ENCODE data around the gene ZNHIT1. TPM values are rescaled to one million over a fixed set of nuclear protein-coding genes. Genes with fewer than 3 reads are reported as not detected.

The ZNHIT1 gene
- total and polyA plus RNA-seq, 11 donors: 47.0 to 156 (median 61.0) TPM

- Histone ChIP-seq H3K9me3 (no peaks in the 10 kb centered on the region), H3K36me3 (no peaks in the 10 kb centered on the region), H3K4me3 (no peak overlapping the region), H3K27me3 (peaks cover 0 to 37% (median 4%) of the 10 kb centered on the region in 9 donors), H3K27ac (no peak overlapping the region), H3K4me1 (no peaks in the 10 kb centered on the region)
- no peak for TF ChIP-seq POLR2A (IDR thresholded peaks at IDR 0.05)
- no peak for TF ChIP-seq CTCF (IDR thresholded peaks at IDR 0.05)
- ATAC-seq: no peak
- intact Hi-C loops (cut with DNase I): no loop called here
- no peak for DNase-seq
- WGBS, 4 donors: 80 to 86% (median 83%) methylated on average over 4 of the region's 4 CpGs
Observed at GRCh38 chr7:101186844-101187428, 31.0 kb upstream of the ZNHIT1 start.

GRCh38 chr7:101189109-101189508 is 28.9 kb upstream of the ZNHIT1 start:
- no peak overlapping the region for H3K4me3 ChIP-seq
- H3K9me3 ChIP-seq: no peaks in the 10 kb centered on the region
- WGBS, 4 donors: 75 to 80% (median 77%) methylated on average over 8 of the region's 8 CpGs
- H3K27ac ChIP-seq: no peak overlapping the region
- H3K4me1 ChIP-seq: no peaks in the 10 kb centered on the region
- peaks cover 0 to 22% (median 4%) of the 10 kb centered on the region in 9 donors for H3K27me3 ChIP-seq
- intact Hi-C loops (cut with DNase I): no loop called here
- ATAC-seq: no peak
- DNase-seq: no peak
- no peaks in the 10 kb centered on the region for H3K36me3 ChIP-seq
- TF ChIP-seq POLR2A (IDR thresholded peaks at IDR 0.05) (no peak), CTCF (IDR thresholded peaks at IDR 0.05) (no peak)

- no peaks in the 10 kb centered on the region for H3K9me3 ChIP-seq
- no peaks in the 10 kb centered on the region for H3K36me3 ChIP-seq
- TF ChIP-seq POLR2A (IDR thresholded peaks at IDR 0.05) (no peak), CTCF (IDR thresholded peaks at IDR 0.05) (no peak)
- H3K27ac ChIP-seq: no peak overlapping the region
- WGBS, 4 donors: 80 to 86% (median 83%) methylated on average over 17 of the region's 17 CpGs
- no peak overlapping the region for H3K4me3 ChIP-seq
- no peaks in the 10 kb centered on the region for H3K4me1 ChIP-seq
- no peak for DNase-seq
- ATAC-seq: no peak
- intact Hi-C loops (cut with DNase I): loop anchor here in 3 of 10 donors (10.0 kb wide), 1 partner anchor 51 kb away; no protein-coding TSS in a partner anchor
- H3K27me3 ChIP-seq: peaks cover 0 to 67% (median 13%) of the 10 kb centered on the region in 9 donors
Observed at GRCh38 chr7:101195884-101196283, 22.1 kb upstream of the ZNHIT1 start.

- H3K4me1 ChIP-seq: peaks cover 0 to 9% (median 8%) of the 10 kb centered on the region in 12 donors
- H3K4me3 ChIP-seq: no peak overlapping the region
- no peak overlapping the region for H3K27ac ChIP-seq
- 60 to 68% (median 63%) methylated on average over 16 to 21 of the region's 21 CpGs for WGBS, 4 donors
- H3K27me3 ChIP-seq: peaks cover 16 to 88% (median 34%) of the 10 kb centered on the region in 9 donors
- no peak for TF ChIP-seq POLR2A (IDR thresholded peaks at IDR 0.05)
- TF ChIP-seq CTCF (IDR thresholded peaks at IDR 0.05): no peak
- H3K36me3 ChIP-seq: no peaks in the 10 kb centered on the region
- ATAC-seq (no peak), DNase-seq (no peak)
- H3K9me3 ChIP-seq: no peaks in the 10 kb centered on the region
- intact Hi-C loops (cut with DNase I): loop anchor here in 3 of 10 donors (10.0 kb wide), 1 partner anchor 53 kb away; no protein-coding TSS in a partner anchor
Observed at GRCh38 chr7:101197991-101198390, 20.0 kb upstream of the ZNHIT1 start.
